Suprapubic skin (tissue), 4 donors: ENCODE data around the gene MYO7B. TPM values are rescaled to one million over a fixed set of nuclear protein-coding genes. Genes with fewer than 3 reads are reported as not detected.

ENCODE experiments used
- DNase-seq, 2 donors: peaks; one replicate each; pipeline ENCODE4 v3.0.0-alpha.2; 2019; ENCODE audit warnings: low spot score in 2 of 2
- H3K27ac ChIP-seq: fragments of 200-600 bp; sonication (generic); one replicate; pipeline ENCODE4 v1.5.1; 2019
- H3K27me3 ChIP-seq: fragments of 200-600 bp; sonication (generic); one replicate; pipeline ENCODE4 v1.5.1; 2019
- H3K36me3 ChIP-seq: fragments of 200-600 bp; sonication (generic); one replicate; pipeline ENCODE4 v1.5.1; 2019
- H3K4me1 ChIP-seq: fragments of 200-600 bp; sonication (generic); one replicate; pipeline ENCODE4 v1.5.1; 2019
- H3K4me3 ChIP-seq: fragments of 200-600 bp; sonication (generic); one replicate; pipeline ENCODE4 v1.5.1; 2019; ENCODE audit warnings: mild to moderate bottlenecking
- H3K9me3 ChIP-seq: fragments of 200-600 bp; sonication (generic); one replicate; pipeline ENCODE4 v1.5.1; 2019
- EP300 ChIP-seq: sonication (generic); formaldehyde crosslinking; IDR thresholded peaks from one replicate; pipeline ENCODE4 v1.6.1; 2017; ENCODE audit warnings: antibody characterized with exemption
- POLR2A ChIP-seq, 2 donors: fragments of 450-650 bp; IDR thresholded peaks; one replicate each; pipeline ENCODE4 v1.6.1; 2017; ENCODE audit warnings: antibody characterized with exemption in 2 of 2, mild to moderate bottlenecking in 2 of 2, moderate library complexity in 2 of 2
- POLR2AphosphoS5 ChIP-seq, 3 donors: sonication (generic); formaldehyde crosslinking; IDR thresholded peaks; one replicate each; pipeline ENCODE4 v1.6.1; 2017; ENCODE audit warnings: antibody characterized with exemption in 3 of 3
- WGBS: methylation state at CpG from one replicate; pipeline ENCODE4 v1.1.5; 2018; 5-methylcytosine and 5-hydroxymethylcytosine counted together
- total RNA-seq, 4 donors: library from RNA; depleted of rRNA; stranded (reverse); fragments of >200 nt; gene quantifications; one replicate each; pipeline ENCODE4 v1.1.0, GENCODE V29; 2016
- TF ChIP-seq, protein P1 (sequence below), 2 donors: fragments of 200-600 bp in 1 of 2; fragments of 450-650 bp in 1 of 2; sonication (generic) in 1 of 2; IDR thresholded peaks; one replicate each; pipeline ENCODE4 v1.5.1; 2016 to 2019; ENCODE audit warnings: antibody characterized with exemption in 2 of 2, mild to moderate bottlenecking in 1 of 2, moderate library complexity in 1 of 2

MYO7B gene
- total RNA-seq, 4 donors from 2014 or later = 0.72 to 4.7 (median 3.6) TPM

DNA sequence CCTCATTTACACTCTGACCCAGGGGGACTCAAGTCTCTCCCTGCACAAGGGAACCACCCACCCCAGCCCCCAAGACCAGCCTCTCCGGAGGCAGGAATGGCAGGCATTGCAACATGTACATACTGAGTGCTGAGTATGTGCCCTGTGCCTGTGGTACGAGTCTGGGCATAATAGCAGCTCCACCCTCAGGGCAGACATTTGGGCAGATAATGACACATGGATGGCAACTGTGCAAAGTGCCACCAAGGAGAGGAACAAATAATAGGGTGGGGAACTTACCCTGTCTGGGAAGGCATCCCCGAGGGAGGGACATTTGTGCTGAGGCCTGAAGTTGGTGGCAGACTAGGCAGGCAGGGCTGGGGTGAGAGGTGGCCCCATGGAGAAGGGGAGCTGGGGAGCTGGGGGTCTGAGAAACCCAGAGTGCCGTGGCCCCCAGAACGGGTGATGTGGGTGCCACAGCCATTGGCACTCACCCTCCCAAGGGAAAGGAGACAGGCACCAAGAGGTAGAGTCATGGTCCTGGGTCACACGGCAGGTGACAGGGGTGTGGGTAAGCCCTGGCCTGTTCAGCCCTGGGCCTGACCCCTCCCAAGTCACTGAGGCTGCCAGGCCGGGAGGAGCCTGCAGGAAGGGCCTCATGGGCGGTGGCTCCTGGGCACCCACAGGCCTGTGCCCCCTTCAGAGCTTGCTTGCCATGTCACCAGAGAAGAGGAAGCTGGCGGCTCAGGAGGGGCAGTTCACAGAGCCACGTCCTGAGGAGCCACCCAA lies 94.8 kb downstream of the MYO7B start:
- H3K4me1 ChIP-seq = peaks cover 15% of the 10 kb centered on the region
- TF ChIP-seq POLR2AphosphoS5 (IDR thresholded peaks at IDR 0.05) = no peak
- H3K27me3 ChIP-seq = peaks cover 9% of the 10 kb centered on the region
- DNase-seq = no peak
- H3K36me3 ChIP-seq = no peaks in the 10 kb centered on the region
- H3K27ac ChIP-seq = no peak overlapping the region
- no peaks in the 10 kb centered on the region for H3K9me3 ChIP-seq
- 47% methylated on average over 9 of the region's 10 CpGs for WGBS
- H3K4me3 ChIP-seq = no peak overlapping the region

DNA sequence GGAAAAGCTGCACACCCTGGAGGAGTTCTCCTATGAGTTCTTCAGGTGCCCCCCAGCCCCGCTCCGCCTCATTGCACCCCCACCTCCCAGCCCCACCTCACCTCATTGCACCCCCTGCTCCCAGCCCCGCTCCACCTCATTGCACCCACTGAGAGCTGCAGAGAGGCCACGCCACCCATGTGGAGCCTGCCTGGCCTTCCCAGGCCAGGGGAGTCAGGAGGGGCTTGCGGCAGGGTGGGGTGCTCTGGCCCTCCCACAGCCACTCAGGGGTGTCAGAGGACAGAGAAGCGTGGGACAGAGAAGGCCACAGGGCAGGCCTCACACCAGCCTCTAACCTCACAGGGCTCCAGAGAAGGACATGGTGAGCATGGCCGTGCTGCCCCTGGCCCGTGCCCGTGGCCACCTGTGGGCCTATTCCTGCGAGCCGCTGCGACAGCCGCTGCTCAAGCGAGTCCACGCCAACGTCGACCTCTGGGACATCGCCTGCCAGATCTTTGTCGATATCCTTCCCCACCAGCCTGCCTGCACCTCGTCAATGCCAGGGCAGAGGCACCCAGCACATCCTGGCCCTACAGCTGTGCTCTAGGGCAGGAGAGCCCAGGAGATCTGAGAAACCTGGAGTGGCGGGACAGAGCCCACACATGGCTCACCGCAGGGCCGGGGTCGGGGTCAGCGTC lies 95.5 kb downstream of the MYO7B start:
- no peaks in the 10 kb centered on the region for H3K9me3 ChIP-seq
- 93% methylated on average over 6 of the region's 25 CpGs for WGBS
- peaks cover 8% of the 10 kb centered on the region for H3K27me3 ChIP-seq
- H3K4me1 ChIP-seq = peaks cover 15% of the 10 kb centered on the region
- no peaks in the 10 kb centered on the region for H3K36me3 ChIP-seq
- no peak overlapping the region for H3K27ac ChIP-seq
- no peak for DNase-seq
- H3K4me3 ChIP-seq = no peak overlapping the region
- no peak for TF ChIP-seq POLR2AphosphoS5 (IDR thresholded peaks at IDR 0.05)
- no peak for TF ChIP-seq EP300
- no peak for TF ChIP-seq POLR2A (IDR thresholded peaks at IDR 0.05)
- TF ChIP-seq, protein P1, sequence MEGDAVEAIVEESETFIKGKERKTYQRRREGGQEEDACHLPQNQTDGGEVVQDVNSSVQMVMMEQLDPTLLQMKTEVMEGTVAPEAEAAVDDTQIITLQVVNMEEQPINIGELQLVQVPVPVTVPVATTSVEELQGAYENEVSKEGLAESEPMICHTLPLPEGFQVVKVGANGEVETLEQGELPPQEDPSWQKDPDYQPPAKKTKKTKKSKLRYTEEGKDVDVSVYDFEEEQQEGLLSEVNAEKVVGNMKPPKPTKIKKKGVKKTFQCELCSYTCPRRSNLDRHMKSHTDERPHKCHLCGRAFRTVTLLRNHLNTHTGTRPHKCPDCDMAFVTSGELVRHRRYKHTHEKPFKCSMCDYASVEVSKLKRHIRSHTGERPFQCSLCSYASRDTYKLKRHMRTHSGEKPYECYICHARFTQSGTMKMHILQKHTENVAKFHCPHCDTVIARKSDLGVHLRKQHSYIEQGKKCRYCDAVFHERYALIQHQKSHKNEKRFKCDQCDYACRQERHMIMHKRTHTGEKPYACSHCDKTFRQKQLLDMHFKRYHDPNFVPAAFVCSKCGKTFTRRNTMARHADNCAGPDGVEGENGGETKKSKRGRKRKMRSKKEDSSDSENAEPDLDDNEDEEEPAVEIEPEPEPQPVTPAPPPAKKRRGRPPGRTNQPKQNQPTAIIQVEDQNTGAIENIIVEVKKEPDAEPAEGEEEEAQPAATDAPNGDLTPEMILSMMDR (IDR thresholded peaks at IDR 0.05) = no peak

DNA sequence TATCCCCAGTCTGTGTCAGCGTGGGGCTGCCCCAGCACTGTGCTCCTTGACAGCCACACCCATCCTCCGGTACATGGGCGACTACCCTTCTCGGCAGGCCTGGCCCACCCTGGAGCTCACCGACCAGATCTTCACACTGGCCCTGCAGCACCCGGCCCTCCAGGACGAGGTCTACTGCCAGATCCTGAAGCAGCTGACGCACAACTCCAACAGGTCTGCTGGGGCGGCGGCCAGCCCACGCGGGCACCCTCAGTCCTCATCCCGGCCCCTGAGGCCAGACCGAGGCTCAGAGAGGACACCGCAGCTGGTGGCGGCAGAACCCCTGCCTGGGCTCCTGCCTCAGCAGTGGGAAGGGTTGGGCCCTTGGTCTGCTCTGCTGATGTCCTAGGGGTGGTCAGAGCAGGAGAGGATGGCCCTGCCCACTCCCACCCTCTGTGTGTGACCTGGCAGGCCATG lies 96.1 kb downstream of the MYO7B start:
- WGBS = 88% methylated on average over 14 of the region's 16 CpGs
- TF ChIP-seq POLR2A (IDR thresholded peaks at IDR 0.05) (no peak), POLR2AphosphoS5 (IDR thresholded peaks at IDR 0.05) (no peak), EP300 (no peak)
- TF ChIP-seq, protein P1 (IDR thresholded peaks at IDR 0.05) = no peak
- Histone ChIP-seq H3K4me1 (peaks cover 15% of the 10 kb centered on the region), H3K27me3 (peaks cover 3% of the 10 kb centered on the region), H3K27ac (no peak overlapping the region), H3K4me3 (no peak overlapping the region), H3K9me3 (no peaks in the 10 kb centered on the region), H3K36me3 (no peaks in the 10 kb centered on the region)
- no peak for DNase-seq

DNA sequence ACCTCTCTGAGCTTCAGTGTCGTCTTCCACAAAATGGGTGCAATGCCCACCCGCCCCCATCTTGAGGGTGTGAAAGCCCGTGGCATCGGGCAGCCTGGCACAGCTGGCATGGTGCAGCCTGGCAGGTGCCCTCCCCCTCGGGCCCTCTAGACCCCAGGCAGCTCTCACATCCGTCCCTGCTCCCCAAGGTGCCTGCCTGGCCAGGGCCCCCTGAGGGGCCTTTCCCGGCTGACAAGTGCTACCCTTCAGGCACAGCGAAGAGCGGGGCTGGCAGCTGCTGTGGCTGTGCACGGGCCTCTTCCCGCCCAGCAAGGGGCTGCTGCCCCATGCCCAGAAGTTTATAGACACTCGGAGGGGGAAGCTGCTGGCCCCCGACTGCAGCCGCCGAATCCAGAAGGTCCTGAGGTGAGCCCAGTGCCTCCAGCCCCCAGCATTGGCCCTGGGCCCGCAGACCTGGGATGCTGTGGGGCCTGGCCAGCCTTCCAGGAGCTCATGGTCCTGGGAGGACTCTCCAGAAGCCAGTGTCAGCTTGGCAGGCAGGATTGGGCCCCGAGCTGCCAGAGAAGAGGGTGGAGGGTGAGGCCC lies 96.6 kb downstream of the MYO7B start:
- Histone ChIP-seq H3K36me3 (no peaks in the 10 kb centered on the region), H3K4me1 (peaks cover 18% of the 10 kb centered on the region), H3K27ac (no peak overlapping the region), H3K9me3 (no peaks in the 10 kb centered on the region), H3K4me3 (no peak overlapping the region), H3K27me3 (no peaks in the 10 kb centered on the region)
- WGBS = 80% methylated on average over 2 of the region's 17 CpGs
- DNase-seq = no peak
- TF ChIP-seq POLR2A (IDR thresholded peaks at IDR 0.05) (no peak), POLR2AphosphoS5 (IDR thresholded peaks at IDR 0.05) (no peak), EP300 (no peak)
- TF ChIP-seq, protein P1 (IDR thresholded peaks at IDR 0.05) = no peak

DNA sequence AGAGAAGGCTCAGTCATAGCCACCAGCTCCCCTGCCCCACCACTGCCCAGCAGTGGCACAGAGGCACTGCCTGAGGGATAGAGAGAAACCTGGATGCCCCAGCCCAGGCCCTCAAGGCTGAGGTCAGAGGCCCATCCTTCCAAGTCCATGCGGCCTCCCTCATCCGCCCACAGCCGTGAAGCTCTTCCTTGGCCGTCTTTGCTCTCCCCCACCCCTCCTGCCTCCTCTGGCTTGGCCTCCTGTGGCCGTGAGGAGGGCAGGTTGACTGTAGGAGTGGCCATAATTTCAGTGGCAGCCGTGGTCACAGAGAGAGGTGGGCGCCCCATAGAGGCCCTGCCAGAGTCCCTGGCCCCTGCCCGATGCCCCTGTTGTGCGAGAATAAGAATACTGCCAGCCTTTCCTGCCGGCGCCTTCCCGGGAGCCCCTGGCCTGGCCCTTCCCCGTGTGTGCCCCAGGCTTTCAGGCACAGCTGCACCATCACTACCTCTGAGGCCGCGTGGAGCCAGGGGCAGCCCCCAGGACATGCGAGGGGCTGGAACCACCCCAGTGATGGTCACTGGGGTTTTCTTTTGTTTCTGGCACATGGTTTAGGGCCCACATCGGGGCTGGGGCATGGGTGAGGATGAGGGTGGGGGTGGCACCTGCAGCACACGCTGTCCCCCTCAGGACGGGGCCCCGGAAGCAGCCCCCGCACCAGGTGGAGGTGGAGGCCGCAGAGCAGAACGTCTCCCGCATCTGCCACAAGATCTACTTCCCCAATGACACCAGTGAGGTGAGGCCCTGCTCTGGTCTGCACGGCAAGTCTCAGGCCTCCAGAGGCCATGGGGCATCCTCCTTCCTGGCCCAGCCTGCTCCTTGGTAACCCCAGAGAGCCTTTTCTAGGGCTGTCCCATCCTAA lies 97.4 kb downstream of the MYO7B start:
- H3K27me3 ChIP-seq = no peaks in the 10 kb centered on the region
- H3K4me1 ChIP-seq = peaks cover 25% of the 10 kb centered on the region
- TF ChIP-seq EP300 = no peak
- 87% methylated on average over 17 of the region's 25 CpGs for WGBS
- no peaks in the 10 kb centered on the region for H3K9me3 ChIP-seq
- no peaks in the 10 kb centered on the region for H3K36me3 ChIP-seq
- H3K27ac ChIP-seq = no peak overlapping the region
- DNase-seq = no peak
- H3K4me3 ChIP-seq = no peak overlapping the region
